ELF-1 (cell line): ENCODE data around the gene S100A5.
"Not testable (repeated sequence)": the region's sequence is repeated elsewhere in the genome, so short reads cannot be mapped to it uniquely, and the experiment has no call there.

Source experiments
- DNase-seq: peaks from one replicate; pipeline ENCODE4 v3.0.0-alpha.2; 2016; ENCODE audit warnings: low read depth, low spot score

The S100A5 gene

GRCh38 chr1:153567621-153568366 lies 27.1 kb upstream of the S100A5 start:
- peak; percentile 84 for DNase-seq

GRCh38 chr1:153566414-153567371 lies 26.0 kb upstream of the S100A5 start:
- peak; percentile 95 for DNase-seq

- DNase-seq, result no peak
These were observed 25.0 kb upstream of the S100A5 start, which contains the start of gene S100A2 for GRCh38 chr1:153565529-153566374. Gene S100A2, minus strand, starts transcription at chr1:153565844. Its CDS starts 1,967 bp downstream, at chr1:153563877.

GRCh38 chr1:153563991-153564390 lies 23.3 kb upstream of the S100A5 start:
- DNase-seq, result no peak

- DNase-seq, result no peak
These were observed 22.8 kb upstream of the S100A5 start for GRCh38 chr1:153563483-153563901.

- DNase-seq, result not testable (repeated sequence)
These were observed 21.3 kb upstream of the S100A5 start for GRCh38 chr1:153562021-153562420.

GRCh38 chr1:153561466-153561985 lies 20.8 kb upstream of the S100A5 start:
- DNase-seq, result no peak

GRCh38 chr1:153560771-153561465 lies 20.2 kb upstream of the S100A5 start:
- DNase-seq, result no peak

GRCh38 chr1:153560241-153560640 lies 19.5 kb upstream of the S100A5 start:
- no peak for DNase-seq

- no peak for DNase-seq
These were observed 17.1 kb upstream of the S100A5 start for GRCh38 chr1:153557877-153558276.

GRCh38 chr1:153556348-153556747 lies 15.6 kb upstream of the S100A5 start:
- DNase-seq, result no peak

- no peak for DNase-seq
These were observed 13.3 kb upstream of the S100A5 start for GRCh38 chr1:153553830-153554541.

GRCh38 chr1:153553096-153553495 lies 12.4 kb upstream of the S100A5 start:
- no peak for DNase-seq

GRCh38 chr1:153552335-153552734 lies 11.6 kb upstream of the S100A5 start:
- no peak for DNase-seq

- DNase-seq, result no peak
These were observed 10.2 kb upstream of the S100A5 start for GRCh38 chr1:153550827-153551500.

GRCh38 chr1:153550398-153550758 lies 9.6 kb upstream of the S100A5 start:
- no peak for DNase-seq

- DNase-seq, result no peak
These were observed 9.1 kb upstream of the S100A5 start for GRCh38 chr1:153549741-153550397.

- DNase-seq, result peak; percentile 52
These were observed 8.3 kb upstream of the S100A5 start, which contains the start of gene S100A3 for GRCh38 chr1:153548722-153549688. Gene S100A3, minus strand, starts transcription at chr1:153549258. Its CDS starts 773 bp downstream, at chr1:153548485.
